ENCODE data around the gene ADAMTS19.

Gene ADAMTS19

GRCh38 chr5:129746876-129747275 lies 286.8 kb downstream of the ADAMTS19 start:
- no peak overlapping the region for H3K4me3 ChIP-seq (ENCODE audit: insufficient read depth, low read depth, low read length)
- 95 to 96% methylated on average over 2 of the region's 2 CpGs for WGBS, 2 experiments
- H3K27me3 ChIP-seq (ENCODE audit: control insufficient read depth, insufficient read depth, low read length, poor library complexity, severe bottlenecking), result no peaks in the 10 kb centered on the region

GRCh38 chr5:129747572-129748407 lies 287.7 kb downstream of the ADAMTS19 start, which contains the start of gene MINAR2:
MINAR2 (plus strand) TSS chr5:129748094; CDS start chr5:129748191, 97 bp downstream.
- 93% methylated on average over 12 of the region's 13 CpGs for WGBS, 2 experiments
- no peaks in the 10 kb centered on the region for H3K27me3 ChIP-seq (ENCODE audit: control insufficient read depth, insufficient read depth, low read length, poor library complexity, severe bottlenecking)
- H3K4me3 ChIP-seq (ENCODE audit: insufficient read depth, low read depth, low read length), result no peak within 1 kb of the TSS
- no peaks in the 10 kb centered on the region for H3K4me1 ChIP-seq (ENCODE audit: control insufficient read depth, insufficient read depth, low read length)
- H3K27ac ChIP-seq (ENCODE audit: insufficient read depth, low read depth, low read length, poor library complexity, severe bottlenecking), result no peak within 1 kb of the TSS
- H3K9me3 ChIP-seq (ENCODE audit: control insufficient read depth, low read length), result no peaks in the 10 kb centered on the region
- H3K36me3 ChIP-seq (ENCODE audit: control insufficient read depth, insufficient read depth, low read length), result no peaks in the 10 kb centered on the region

More at GRCh38 chr5:129746876-129747275, 286.8 kb downstream of the ADAMTS19 start:
- Histone ChIP-seq H3K4me1 (ENCODE audit: control insufficient read depth, insufficient read depth, low read length) (no peaks in the 10 kb centered on the region), H3K36me3 (ENCODE audit: control insufficient read depth, insufficient read depth, low read length) (no peaks in the 10 kb centered on the region), H3K27ac (ENCODE audit: insufficient read depth, low read depth, low read length, poor library complexity, severe bottlenecking) (no peak overlapping the region), H3K9me3 (ENCODE audit: control insufficient read depth, low read length) (no peaks in the 10 kb centered on the region)

- no CpG with 5 or more reads among the region's 1 CpG for WGBS, 2 experiments
- Histone ChIP-seq H3K36me3 (ENCODE audit: control insufficient read depth, insufficient read depth, low read length) (no peaks in the 10 kb centered on the region), H3K9me3 (ENCODE audit: control insufficient read depth, low read length) (no peaks in the 10 kb centered on the region)
Observed at GRCh38 chr5:129748913-129749880, 289.1 kb downstream of the ADAMTS19 start.

GRCh38 chr5:129760636-129761325 lies 300.7 kb downstream of the ADAMTS19 start:
- 97 to 100% methylated on average over 1 of the region's 1 CpG for WGBS, 2 experiments
- H3K36me3 ChIP-seq (ENCODE audit: control insufficient read depth, insufficient read depth, low read length), result no peaks in the 10 kb centered on the region
- H3K27ac ChIP-seq (ENCODE audit: insufficient read depth, low read depth, low read length, poor library complexity, severe bottlenecking), result no peak overlapping the region
- H3K27me3 ChIP-seq (ENCODE audit: control insufficient read depth, insufficient read depth, low read length, poor library complexity, severe bottlenecking), result no peaks in the 10 kb centered on the region
- H3K4me1 ChIP-seq (ENCODE audit: control insufficient read depth, insufficient read depth, low read length), result no peaks in the 10 kb centered on the region
- H3K4me3 ChIP-seq (ENCODE audit: insufficient read depth, low read depth, low read length), result no peak overlapping the region
- H3K9me3 ChIP-seq (ENCODE audit: control insufficient read depth, low read length), result no peaks in the 10 kb centered on the region

More at GRCh38 chr5:129748913-129749880, 289.1 kb downstream of the ADAMTS19 start:
- no peak overlapping the region for H3K27ac ChIP-seq (ENCODE audit: insufficient read depth, low read depth, low read length, poor library complexity, severe bottlenecking)
- H3K4me3 ChIP-seq (ENCODE audit: insufficient read depth, low read depth, low read length), result no peak overlapping the region
- no peaks in the 10 kb centered on the region for H3K27me3 ChIP-seq (ENCODE audit: control insufficient read depth, insufficient read depth, low read length, poor library complexity, severe bottlenecking)
- H3K4me1 ChIP-seq (ENCODE audit: control insufficient read depth, insufficient read depth, low read length), result no peaks in the 10 kb centered on the region

GRCh38 chr5:129763651-129764050 lies 303.6 kb downstream of the ADAMTS19 start:
- Histone ChIP-seq H3K9me3 (ENCODE audit: control insufficient read depth, low read length) (no peaks in the 10 kb centered on the region), H3K36me3 (ENCODE audit: control insufficient read depth, insufficient read depth, low read length) (no peaks in the 10 kb centered on the region), H3K27me3 (ENCODE audit: control insufficient read depth, insufficient read depth, low read length, poor library complexity, severe bottlenecking) (no peaks in the 10 kb centered on the region), H3K4me1 (ENCODE audit: control insufficient read depth, insufficient read depth, low read length) (no peaks in the 10 kb centered on the region), H3K4me3 (ENCODE audit: insufficient read depth, low read depth, low read length) (no peak overlapping the region), H3K27ac (ENCODE audit: insufficient read depth, low read depth, low read length, poor library complexity, severe bottlenecking) (no peak overlapping the region)
- 88 to 95% methylated on average over 1 of the region's 1 CpG for WGBS, 2 experiments

- H3K4me3 ChIP-seq (ENCODE audit: insufficient read depth, low read depth, low read length), result no peak overlapping the region
- no peaks in the 10 kb centered on the region for H3K36me3 ChIP-seq (ENCODE audit: control insufficient read depth, insufficient read depth, low read length)
- no peaks in the 10 kb centered on the region for H3K27me3 ChIP-seq (ENCODE audit: control insufficient read depth, insufficient read depth, low read length, poor library complexity, severe bottlenecking)
- no peaks in the 10 kb centered on the region for H3K9me3 ChIP-seq (ENCODE audit: control insufficient read depth, low read length)
- WGBS, 2 experiments, result 89% methylated on average over 2 of the region's 2 CpGs
- H3K27ac ChIP-seq (ENCODE audit: insufficient read depth, low read depth, low read length, poor library complexity, severe bottlenecking), result no peak overlapping the region
- peaks cover 6% of the 10 kb centered on the region for H3K4me1 ChIP-seq (ENCODE audit: control insufficient read depth, insufficient read depth, low read length)
Observed at GRCh38 chr5:129766798-129767197, 306.7 kb downstream of the ADAMTS19 start.

GRCh38 chr5:129767927-129768380 lies 307.9 kb downstream of the ADAMTS19 start:
- 2 to 7% methylated on average over 2 to 3 of the region's 3 CpGs for WGBS, 2 experiments
- Histone ChIP-seq H3K4me3 (ENCODE audit: insufficient read depth, low read depth, low read length) (no peak overlapping the region), H3K4me1 (ENCODE audit: control insufficient read depth, insufficient read depth, low read length) (peaks cover 6% of the 10 kb centered on the region), H3K36me3 (ENCODE audit: control insufficient read depth, insufficient read depth, low read length) (no peaks in the 10 kb centered on the region), H3K27ac (ENCODE audit: insufficient read depth, low read depth, low read length, poor library complexity, severe bottlenecking) (no peak overlapping the region), H3K27me3 (ENCODE audit: control insufficient read depth, insufficient read depth, low read length, poor library complexity, severe bottlenecking) (peaks cover 6% of the 10 kb centered on the region), H3K9me3 (ENCODE audit: control insufficient read depth, low read length) (no peaks in the 10 kb centered on the region)

- Histone ChIP-seq H3K27ac (ENCODE audit: insufficient read depth, low read depth, low read length, poor library complexity, severe bottlenecking) (no peak overlapping the region), H3K4me1 (ENCODE audit: control insufficient read depth, insufficient read depth, low read length) (peaks cover 6% of the 10 kb centered on the region), H3K9me3 (ENCODE audit: control insufficient read depth, low read length) (no peaks in the 10 kb centered on the region), H3K4me3 (ENCODE audit: insufficient read depth, low read depth, low read length) (no peak overlapping the region), H3K27me3 (ENCODE audit: control insufficient read depth, insufficient read depth, low read length, poor library complexity, severe bottlenecking) (peaks cover 6% of the 10 kb centered on the region), H3K36me3 (ENCODE audit: control insufficient read depth, insufficient read depth, low read length) (no peaks in the 10 kb centered on the region)
- WGBS, 2 experiments, result 87 to 92% methylated on average over 5 of the region's 6 CpGs
Observed at GRCh38 chr5:129768735-129769134, 308.6 kb downstream of the ADAMTS19 start.

GRCh38 chr5:129770024-129770820 lies 310.1 kb downstream of the ADAMTS19 start:
- Histone ChIP-seq H3K9me3 (ENCODE audit: control insufficient read depth, low read length) (no peaks in the 10 kb centered on the region), H3K36me3 (ENCODE audit: control insufficient read depth, insufficient read depth, low read length) (no peaks in the 10 kb centered on the region), H3K4me1 (ENCODE audit: control insufficient read depth, insufficient read depth, low read length) (peaks cover 6% of the 10 kb centered on the region), H3K27ac (ENCODE audit: insufficient read depth, low read depth, low read length, poor library complexity, severe bottlenecking) (no peak overlapping the region), H3K4me3 (ENCODE audit: insufficient read depth, low read depth, low read length) (no peak overlapping the region), H3K27me3 (ENCODE audit: control insufficient read depth, insufficient read depth, low read length, poor library complexity, severe bottlenecking) (peaks cover 6% of the 10 kb centered on the region)
- WGBS, 2 experiments, result 93 to 96% methylated on average over 5 of the region's 5 CpGs
